HepG2 (cell line): Measurements from ENCODE around the gene MYL9. TPM values are rescaled to one million over a fixed set of nuclear protein-coding genes. Genes with fewer than 3 reads are reported as not detected.

Experiments used
- ATF7-NPFF ChIP-seq: sonication (generic); formaldehyde crosslinking; IDR thresholded peaks from 2 replicates; pipeline ENCODE4 v1.8.1; 2023; ENCODE audit warnings: mild to moderate bottlenecking, low read depth, missing genetic modification reagents, moderate library complexity
- CENPT ChIP-seq: sonication (generic); formaldehyde crosslinking; IDR thresholded peaks from 2 replicates; pipeline ENCODE4 v1.8.0; 2022; ENCODE audit warnings: low read depth, mild to moderate bottlenecking, moderate library complexity, missing genetic modification reagents
- CHCHD3 ChIP-seq: sonication (generic); formaldehyde crosslinking; IDR thresholded peaks from 2 replicates; pipeline ENCODE4 v1.8.0; 2022; ENCODE audit warnings: mild to moderate bottlenecking, missing genetic modification reagents, moderate library complexity
- FOXK1 ChIP-seq: sonication (generic); formaldehyde crosslinking; IDR thresholded peaks from 2 replicates; pipeline ENCODE4 v1.4.0; 2020; ENCODE audit warnings: low read depth, missing genetic modification reagents, borderline replicate concordance
- HNRNPLL ChIP-seq: fragments of 200-400 bp; formaldehyde crosslinking; IDR thresholded peaks from 2 replicates; pipeline ENCODE4 v1.6.1; 2017; ENCODE audit warnings: mild to moderate bottlenecking, low read depth, low read length; ENCODE audit not compliant: poor library complexity, severe bottlenecking
- LCORL ChIP-seq, 2 experiments: fragments of 450-650 bp in 1 of 2; sonication (generic) in 1 of 2; formaldehyde crosslinking in 1 of 2; IDR thresholded peaks; 2 replicates each; pipeline versions ENCODE4 v1.5.0 to v1.6.1; 2017 to 2020; ENCODE audit warnings: antibody characterized with exemption in 1 of 2, missing genetic modification reagents in 1 of 2
- MBNL3 ChIP-seq: fragments of 250-450 bp; sonication (Bioruptor Pico); conservative IDR thresholded peaks from 2 replicates; pipeline ENCODE4 v1.8.0; 2022; ENCODE audit warnings: mild to moderate bottlenecking, inconsistent platforms
- MEF2D ChIP-seq: sonication (generic); formaldehyde crosslinking; IDR thresholded peaks from 2 replicates; pipeline ENCODE4 v1.5.1; 2020; ENCODE audit warnings: mild to moderate bottlenecking, missing genetic modification reagents
- MIXL1 ChIP-seq: IDR thresholded peaks from 2 replicates; pipeline ENCODE4 v1.6.1; 2016
- NFE2 ChIP-seq: sonication (generic); formaldehyde crosslinking; IDR thresholded peaks from 2 replicates; pipeline ENCODE4 v1.4.0; 2020; ENCODE audit warnings: missing genetic modification reagents
- NFKB2 ChIP-seq: sonication (generic); formaldehyde crosslinking; IDR thresholded peaks from 2 replicates; pipeline ENCODE4 v1.4.0; 2020; ENCODE audit warnings: missing genetic modification reagents, borderline replicate concordance
- ZNF549 ChIP-seq: sonication (generic); formaldehyde crosslinking; IDR thresholded peaks from 2 replicates; pipeline ENCODE4 v1.5.0; 2020; ENCODE audit warnings: missing genetic modification reagents
- ZNF678 ChIP-seq: sonication (generic); formaldehyde crosslinking; IDR thresholded peaks from 2 replicates; pipeline ENCODE4 v1.4.0; 2020; ENCODE audit warnings: mild to moderate bottlenecking, missing genetic modification reagents
- ZNF746 ChIP-seq: sonication (generic); formaldehyde crosslinking; IDR thresholded peaks from 2 replicates; pipeline ENCODE4 v1.8.0; 2022; ENCODE audit warnings: mild to moderate bottlenecking, missing genetic modification reagents
- polyA plus RNA-seq, 8 experiments: library from polyadenylated mRNA; depleted of rRNA in 3 of 8; stranded (reverse) in 7 of 8; unstranded in 1 of 8; fragments of >200 nt; fragmentation: Illumina TruSeq in 4 of 8; extraction: Trizol in 4 of 8; gene quantifications; 2 replicates each; pipeline versions ENCODE4 v1.2.1 to v1.2.3, GENCODE V29; 2011 to 2016; ENCODE audit warnings: low read depth in 4 of 8, missing spikeins in 1 of 8, mixed read lengths in 1 of 8; ENCODE audit not compliant: insufficient read depth in 1 of 8
- total RNA-seq, 5 experiments: library from RNA; depleted of rRNA; stranded (reverse); fragments of >200 nt; fragmentation: Illumina TruSeq; extraction: Trizol; gene quantifications; 2 replicates each; pipeline ENCODE4 v1.2.3, GENCODE V29; 2016; ENCODE audit warnings: low read depth in 1 of 5
- TF ChIP-seq, protein P1 (sequence below): sonication (generic); formaldehyde crosslinking; IDR thresholded peaks from 2 replicates; pipeline ENCODE4 v1.4.0; 2020; ENCODE audit warnings: missing genetic modification reagents, mild to moderate bottlenecking, borderline replicate concordance
- TF ChIP-seq, protein P2 (sequence below), 2 experiments: sonication (generic) in 1 of 2; formaldehyde crosslinking in 1 of 2; IDR thresholded peaks; 2 replicates each; pipeline versions ENCODE4 v1.5.1 to v1.6.1; 2011 to 2020; ENCODE audit warnings: borderline replicate concordance in 1 of 2, low read depth in 1 of 2, low read length in 1 of 2, mild to moderate bottlenecking in 1 of 2, missing genetic modification reagents in 1 of 2, moderate library complexity in 1 of 2
- TF ChIP-seq, protein P3 (sequence below): sonication (generic); formaldehyde crosslinking; IDR thresholded peaks from 2 replicates; pipeline ENCODE4 v1.4.0; 2020; ENCODE audit warnings: missing genetic modification reagents, borderline replicate concordance

The MYL9 gene
- total and polyA plus RNA-seq, 2 of the 13 experiments (the other 11 are each of a cell fraction or from before 2014, with no cell fraction given), result 0.87 to 2.2 TPM

DNA sequence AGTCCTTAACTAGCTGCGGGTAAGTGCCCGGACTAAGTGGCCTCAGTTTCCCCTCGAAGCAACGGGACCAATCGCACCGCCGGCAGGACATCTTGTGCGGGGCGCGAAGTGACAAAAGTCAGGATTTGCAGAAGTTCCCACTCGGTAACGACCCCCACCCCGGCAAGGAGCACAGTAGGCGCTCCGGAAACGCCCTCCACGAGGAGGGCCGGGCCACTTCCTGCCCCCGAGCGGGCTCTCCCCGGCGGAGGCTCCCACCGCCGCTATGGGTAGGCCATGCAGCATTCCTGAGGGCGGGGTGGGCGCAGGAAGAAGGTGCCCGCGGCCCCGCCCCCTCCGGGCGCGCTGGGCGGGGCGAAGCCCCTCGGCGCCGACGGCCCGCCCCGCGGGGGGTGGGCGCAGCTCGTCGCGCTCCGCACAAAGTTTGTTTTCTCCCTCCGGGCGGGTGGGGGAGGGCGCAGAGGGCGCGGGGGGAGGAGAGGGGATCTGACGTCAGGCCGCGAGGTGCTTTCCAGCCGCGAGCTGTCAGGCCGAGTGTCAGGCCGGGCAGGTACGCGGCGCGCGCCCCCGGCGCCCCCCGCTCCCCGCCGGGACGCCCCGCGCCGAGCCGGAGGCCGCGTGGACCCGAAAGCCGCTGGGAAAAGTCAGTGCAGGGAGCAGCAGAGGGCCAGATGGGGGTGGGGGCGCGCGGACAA, 31.9 kb downstream of the MYL9 start, which contains the start of gene TGIF2 (continued):
- TF ChIP-seq, protein P1, sequence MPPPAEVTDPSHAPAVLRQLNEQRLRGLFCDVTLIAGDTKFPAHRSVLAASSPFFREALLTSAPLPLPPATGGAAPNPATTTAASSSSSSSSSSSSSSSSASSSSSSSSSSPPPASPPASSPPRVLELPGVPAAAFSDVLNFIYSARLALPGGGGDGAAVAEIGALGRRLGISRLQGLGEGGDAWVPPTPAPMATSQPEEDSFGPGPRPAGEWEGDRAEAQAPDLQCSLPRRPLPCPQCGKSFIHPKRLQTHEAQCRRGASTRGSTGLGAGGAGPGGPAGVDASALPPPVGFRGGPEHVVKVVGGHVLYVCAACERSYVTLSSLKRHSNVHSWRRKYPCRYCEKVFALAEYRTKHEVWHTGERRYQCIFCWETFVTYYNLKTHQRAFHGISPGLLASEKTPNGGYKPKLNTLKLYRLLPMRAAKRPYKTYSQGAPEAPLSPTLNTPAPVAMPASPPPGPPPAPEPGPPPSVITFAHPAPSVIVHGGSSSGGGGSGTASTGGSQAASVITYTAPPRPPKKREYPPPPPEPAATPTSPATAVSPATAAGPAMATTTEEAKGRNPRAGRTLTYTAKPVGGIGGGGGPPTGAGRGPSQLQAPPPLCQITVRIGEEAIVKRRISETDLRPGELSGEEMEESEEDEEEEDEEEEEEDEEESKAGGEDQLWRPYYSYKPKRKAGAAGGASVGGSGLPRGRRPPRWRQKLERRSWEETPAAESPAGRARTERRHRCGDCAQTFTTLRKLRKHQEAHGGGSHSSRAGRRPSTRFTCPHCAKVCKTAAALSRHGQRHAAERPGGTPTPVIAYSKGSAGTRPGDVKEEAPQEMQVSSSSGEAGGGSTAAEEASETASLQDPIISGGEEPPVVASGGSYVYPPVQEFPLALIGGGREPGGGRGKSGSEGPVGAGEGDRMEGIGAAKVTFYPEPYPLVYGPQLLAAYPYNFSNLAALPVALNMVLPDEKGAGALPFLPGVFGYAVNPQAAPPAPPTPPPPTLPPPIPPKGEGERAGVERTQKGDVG, result 0 out of 2 replicates have a peak, but pooled peaks have one; percentile 44
- TF ChIP-seq MEF2D (CRISPR knock-in tag) (peak; percentile 79; the same call in 1 of the 2 replicates), FOXK1 (CRISPR knock-in tag) (0 out of 2 replicates have a peak, but pooled peaks have one; percentile 12), MBNL3 (CRISPR knock-in tag) (no peak), ZNF678 (CRISPR knock-in tag) (no peak), HNRNPLL (peak; percentile 68), CENPT (CRISPR knock-in tag) (no peak), NFKB2 (peak; percentile 67), ATF7-NPFF (CRISPR knock-in tag) (peak; percentile 52), LCORL (IDR thresholded peaks at IDR 0.05) (no peak), LCORL (CRISPR knock-in tag; IDR thresholded peaks at IDR 0.05) (peak; percentile 85), CHCHD3 (CRISPR knock-in tag) (peak; percentile 65; the same call in 1 of the 2 replicates), ZNF746 (CRISPR knock-in tag) (peak; percentile 76), MIXL1 (CRISPR knock-in tag) (0 out of 2 replicates have a peak, but pooled peaks have one; percentile 34), NFE2 (CRISPR knock-in tag) (no peak), ZNF549 (CRISPR knock-in tag) (no peak)
- TF ChIP-seq, protein P2, sequence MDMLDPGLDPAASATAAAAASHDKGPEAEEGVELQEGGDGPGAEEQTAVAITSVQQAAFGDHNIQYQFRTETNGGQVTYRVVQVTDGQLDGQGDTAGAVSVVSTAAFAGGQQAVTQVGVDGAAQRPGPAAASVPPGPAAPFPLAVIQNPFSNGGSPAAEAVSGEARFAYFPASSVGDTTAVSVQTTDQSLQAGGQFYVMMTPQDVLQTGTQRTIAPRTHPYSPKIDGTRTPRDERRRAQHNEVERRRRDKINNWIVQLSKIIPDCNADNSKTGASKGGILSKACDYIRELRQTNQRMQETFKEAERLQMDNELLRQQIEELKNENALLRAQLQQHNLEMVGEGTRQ (IDR thresholded peaks at IDR 0.05; ENCODE audit: low read depth, low read length), result no peak
- TF ChIP-seq, protein P2 (CRISPR knock-in tag; IDR thresholded peaks at IDR 0.05; ENCODE audit: borderline replicate concordance), result peak; percentile 5; the same call in 1 of the 2 replicates
- TF ChIP-seq, protein P3, sequence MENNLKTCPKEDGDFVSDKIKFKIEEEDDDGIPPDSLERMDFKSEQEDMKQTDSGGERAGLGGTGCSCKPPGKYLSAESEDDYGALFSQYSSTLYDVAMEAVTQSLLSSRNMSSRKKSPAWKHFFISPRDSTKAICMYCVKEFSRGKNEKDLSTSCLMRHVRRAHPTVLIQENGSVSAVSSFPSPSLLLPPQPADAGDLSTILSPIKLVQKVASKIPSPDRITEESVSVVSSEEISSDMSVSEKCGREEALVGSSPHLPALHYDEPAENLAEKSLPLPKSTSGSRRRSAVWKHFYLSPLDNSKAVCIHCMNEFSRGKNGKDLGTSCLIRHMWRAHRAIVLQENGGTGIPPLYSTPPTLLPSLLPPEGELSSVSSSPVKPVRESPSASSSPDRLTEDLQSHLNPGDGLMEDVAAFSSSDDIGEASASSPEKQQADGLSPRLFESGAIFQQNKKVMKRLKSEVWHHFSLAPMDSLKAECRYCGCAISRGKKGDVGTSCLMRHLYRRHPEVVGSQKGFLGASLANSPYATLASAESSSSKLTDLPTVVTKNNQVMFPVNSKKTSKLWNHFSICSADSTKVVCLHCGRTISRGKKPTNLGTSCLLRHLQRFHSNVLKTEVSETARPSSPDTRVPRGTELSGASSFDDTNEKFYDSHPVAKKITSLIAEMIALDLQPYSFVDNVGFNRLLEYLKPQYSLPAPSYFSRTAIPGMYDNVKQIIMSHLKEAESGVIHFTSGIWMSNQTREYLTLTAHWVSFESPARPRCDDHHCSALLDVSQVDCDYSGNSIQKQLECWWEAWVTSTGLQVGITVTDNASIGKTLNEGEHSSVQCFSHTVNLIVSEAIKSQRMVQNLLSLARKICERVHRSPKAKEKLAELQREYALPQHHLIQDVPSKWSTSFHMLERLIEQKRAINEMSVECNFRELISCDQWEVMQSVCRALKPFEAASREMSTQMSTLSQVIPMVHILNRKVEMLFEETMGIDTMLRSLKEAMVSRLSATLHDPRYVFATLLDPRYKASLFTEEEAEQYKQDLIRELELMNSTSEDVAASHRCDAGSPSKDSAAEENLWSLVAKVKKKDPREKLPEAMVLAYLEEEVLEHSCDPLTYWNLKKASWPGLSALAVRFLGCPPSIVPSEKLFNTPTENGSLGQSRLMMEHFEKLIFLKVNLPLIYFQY (CRISPR knock-in tag), result peak; percentile 80; the same call in 1 of the 2 replicates
